SK-N-SH treated with all-trans-retinoic acid at 6 μM for 48 hours (cell line): ENCODE data around the gene PIEZO1.

Experiments used
- ATAC-seq: fragments of 200-7000 bp; cut with Tn5 transposase; 3 replicates; pipeline ENCODE4 v1.9.1; 2020; ENCODE audit warnings: mild to moderate bottlenecking, moderate library complexity
- ARNTL ChIP-seq: fragments of 450-650 bp; formaldehyde crosslinking; IDR thresholded peaks from 2 replicates; pipeline ENCODE4 v1.5.0; 2020; ENCODE audit warnings: low read depth, mild to moderate bottlenecking, moderate library complexity, borderline replicate concordance
- BACH2 ChIP-seq: fragments of 250-450 bp; sonication (Bioruptor Pico); IDR thresholded peaks from 2 replicates; pipeline ENCODE4 v1.9.0; 2021; ENCODE audit warnings: mild to moderate bottlenecking, borderline replicate concordance
- CSDC2 ChIP-seq: fragments of 250-450 bp; sonication (Bioruptor Pico); IDR thresholded peaks from 2 replicates; pipeline ENCODE4 v1.5.0; 2020; ENCODE audit warnings: mild to moderate bottlenecking, moderate library complexity
- ESRRG ChIP-seq: fragments of 250-450 bp; sonication (Bioruptor Pico); IDR thresholded peaks from 2 replicates; pipeline ENCODE4 v1.6.1; 2021; ENCODE audit warnings: mild to moderate bottlenecking
- GLIS3 ChIP-seq: fragments of 250-450 bp; sonication (Bioruptor Pico); IDR thresholded peaks from 2 replicates; pipeline ENCODE4 v1.5.0; 2020; ENCODE audit warnings: mild to moderate bottlenecking, moderate library complexity
- ISL1 ChIP-seq: fragments of 250-450 bp; sonication (Bioruptor Pico); IDR thresholded peaks from 2 replicates; pipeline ENCODE4 v2.1.2; 2022; ENCODE audit warnings: mild to moderate bottlenecking, moderate library complexity
- OSR1 ChIP-seq: fragments of 250-450 bp; sonication (Bioruptor Pico); IDR thresholded peaks from 2 replicates; pipeline ENCODE4 v1.8.0; 2022; ENCODE audit warnings: moderate library complexity, mild to moderate bottlenecking, inconsistent platforms
- PPARA ChIP-seq: fragments of 250-450 bp; sonication (Bioruptor Pico); IDR thresholded peaks from 2 replicates; pipeline ENCODE4 v1.5.0; 2020; ENCODE audit warnings: mild to moderate bottlenecking, borderline replicate concordance
- RARB ChIP-seq: fragments of 250-450 bp; sonication (Bioruptor Pico); IDR thresholded peaks from 2 replicates; pipeline ENCODE4 v1.8.0; 2021; ENCODE audit warnings: mild to moderate bottlenecking, moderate library complexity
- SNAI2 ChIP-seq: fragments of 250-450 bp; sonication (Bioruptor Pico); IDR thresholded peaks from 2 replicates; pipeline ENCODE4 v1.5.0; 2020; ENCODE audit warnings: mild to moderate bottlenecking, moderate library complexity
- TCF4 ChIP-seq: fragments of 250-450 bp; sonication (Bioruptor Pico); IDR thresholded peaks from 2 replicates; pipeline ENCODE4 v1.8.0; 2021; ENCODE audit warnings: mild to moderate bottlenecking, moderate library complexity, borderline replicate concordance
- TOX ChIP-seq: fragments of 250-450 bp; sonication (Bioruptor Pico); IDR thresholded peaks from 2 replicates; pipeline ENCODE4 v1.8.0; 2021; ENCODE audit warnings: mild to moderate bottlenecking, moderate library complexity, borderline replicate concordance
- ZC3H10 ChIP-seq: fragments of 250-450 bp; sonication (Bioruptor Pico); IDR thresholded peaks from 2 replicates; pipeline ENCODE4 v1.5.1; 2021; ENCODE audit warnings: mild to moderate bottlenecking, moderate library complexity
- ZFP3 ChIP-seq: fragments of 250-450 bp; sonication (Bioruptor Pico); IDR thresholded peaks from 2 replicates; pipeline ENCODE4 v1.5.0; 2020; ENCODE audit warnings: mild to moderate bottlenecking, moderate library complexity
- ZFP30 ChIP-seq: fragments of 450-650 bp; formaldehyde crosslinking; IDR thresholded peaks from 2 replicates; pipeline ENCODE4 v1.5.0; 2022; ENCODE audit warnings: mild to moderate bottlenecking, moderate library complexity
- ZNF565 ChIP-seq: fragments of 450-650 bp; formaldehyde crosslinking; conservative IDR thresholded peaks from 2 replicates; pipeline ENCODE4 v1.5.0; 2020; ENCODE audit warnings: low read depth, mild to moderate bottlenecking, moderate library complexity
- ZNF70 ChIP-seq: fragments of 450-650 bp; formaldehyde crosslinking; IDR thresholded peaks from 2 replicates; pipeline ENCODE4 v1.5.0; 2020; ENCODE audit warnings: mild to moderate bottlenecking, moderate library complexity
- ZNF8 ChIP-seq: fragments of 450-650 bp; formaldehyde crosslinking; IDR thresholded peaks from 2 replicates; pipeline ENCODE4 v1.5.0; 2020; ENCODE audit warnings: mild to moderate bottlenecking, moderate library complexity
- TF ChIP-seq, protein P1 (sequence below): fragments of 250-450 bp; sonication (Bioruptor Pico); IDR thresholded peaks from 2 replicates; pipeline ENCODE4 v1.8.0; 2021; ENCODE audit warnings: low read depth, mild to moderate bottlenecking, moderate library complexity, borderline replicate concordance
- TF ChIP-seq, protein P2 (sequence below): fragments of 250-450 bp; sonication (Bioruptor Pico); IDR thresholded peaks from 2 replicates; pipeline ENCODE4 v1.5.1; 2021; ENCODE audit warnings: mild to moderate bottlenecking, moderate library complexity
- TF ChIP-seq, protein P3 (sequence below): fragments of 250-450 bp; sonication (Bioruptor Pico); IDR thresholded peaks from 2 replicates; pipeline ENCODE4 v1.5.1; 2020; ENCODE audit warnings: low read depth, mild to moderate bottlenecking, moderate library complexity

The PIEZO1 gene

DNA sequence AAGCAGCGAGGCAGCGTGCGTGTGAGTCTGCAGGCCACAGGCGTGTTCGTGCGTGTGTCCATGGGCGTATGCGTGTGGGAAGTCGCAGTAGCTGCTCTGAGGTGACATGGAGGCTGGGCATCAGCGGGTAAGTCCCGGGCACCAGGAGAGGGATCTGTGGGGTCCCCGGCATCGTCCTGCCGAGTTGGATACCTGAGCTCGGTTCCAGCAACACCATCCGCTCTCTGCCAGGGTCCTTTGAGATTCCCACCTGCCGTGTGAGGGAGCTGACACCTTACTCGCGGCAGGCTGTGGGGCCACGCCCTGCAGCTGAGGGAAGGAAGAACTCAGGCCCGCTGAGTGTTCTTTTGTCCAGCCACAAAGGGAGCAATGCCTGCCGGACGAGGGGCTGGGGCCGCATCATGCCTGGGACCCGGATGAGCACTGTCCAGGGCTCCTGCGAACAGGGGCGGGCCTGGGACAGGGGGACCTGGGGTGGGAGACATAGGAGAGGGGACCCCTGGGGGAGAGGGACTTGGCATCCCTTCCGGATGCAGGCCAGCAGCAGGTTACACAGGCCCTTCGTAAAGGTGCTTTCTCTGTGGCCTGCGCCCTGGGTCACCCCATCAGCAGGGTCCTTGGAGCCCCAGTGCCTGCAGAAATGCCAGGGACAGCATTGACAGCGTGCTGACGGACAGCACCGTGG, 93.7 kb downstream of the PIEZO1 start:
- ATAC-seq, result no peak
- no peak for TF ChIP-seq TCF4 (CRISPR knock-in tag)

GRCh38 chr16:88690341-88691128, 94.5 kb downstream of the PIEZO1 start:
- no peak for ATAC-seq
- TF ChIP-seq RARB (CRISPR knock-in tag), result no peak
- TF ChIP-seq, protein P1, sequence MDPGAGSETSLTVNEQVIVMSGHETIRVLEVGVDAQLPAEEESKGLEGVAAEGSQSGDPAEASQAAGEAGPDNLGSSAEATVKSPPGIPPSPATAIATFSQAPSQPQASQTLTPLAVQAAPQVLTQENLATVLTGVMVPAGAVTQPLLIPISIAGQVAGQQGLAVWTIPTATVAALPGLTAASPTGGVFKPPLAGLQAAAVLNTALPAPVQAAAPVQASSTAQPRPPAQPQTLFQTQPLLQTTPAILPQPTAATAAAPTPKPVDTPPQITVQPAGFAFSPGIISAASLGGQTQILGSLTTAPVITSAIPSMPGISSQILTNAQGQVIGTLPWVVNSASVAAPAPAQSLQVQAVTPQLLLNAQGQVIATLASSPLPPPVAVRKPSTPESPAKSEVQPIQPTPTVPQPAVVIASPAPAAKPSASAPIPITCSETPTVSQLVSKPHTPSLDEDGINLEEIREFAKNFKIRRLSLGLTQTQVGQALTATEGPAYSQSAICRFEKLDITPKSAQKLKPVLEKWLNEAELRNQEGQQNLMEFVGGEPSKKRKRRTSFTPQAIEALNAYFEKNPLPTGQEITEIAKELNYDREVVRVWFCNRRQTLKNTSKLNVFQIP (CRISPR knock-in tag), result no peak
- TF ChIP-seq ZFP30, result no peak
- TF ChIP-seq ZNF8 (CRISPR knock-in tag), result no peak
- TF ChIP-seq ISL1 (CRISPR knock-in tag), result no peak
- TF ChIP-seq OSR1 (CRISPR knock-in tag), result no peak
- no peak for TF ChIP-seq ZC3H10 (CRISPR knock-in tag)
- TF ChIP-seq, all 23 proteins: peak for 0

DNA sequence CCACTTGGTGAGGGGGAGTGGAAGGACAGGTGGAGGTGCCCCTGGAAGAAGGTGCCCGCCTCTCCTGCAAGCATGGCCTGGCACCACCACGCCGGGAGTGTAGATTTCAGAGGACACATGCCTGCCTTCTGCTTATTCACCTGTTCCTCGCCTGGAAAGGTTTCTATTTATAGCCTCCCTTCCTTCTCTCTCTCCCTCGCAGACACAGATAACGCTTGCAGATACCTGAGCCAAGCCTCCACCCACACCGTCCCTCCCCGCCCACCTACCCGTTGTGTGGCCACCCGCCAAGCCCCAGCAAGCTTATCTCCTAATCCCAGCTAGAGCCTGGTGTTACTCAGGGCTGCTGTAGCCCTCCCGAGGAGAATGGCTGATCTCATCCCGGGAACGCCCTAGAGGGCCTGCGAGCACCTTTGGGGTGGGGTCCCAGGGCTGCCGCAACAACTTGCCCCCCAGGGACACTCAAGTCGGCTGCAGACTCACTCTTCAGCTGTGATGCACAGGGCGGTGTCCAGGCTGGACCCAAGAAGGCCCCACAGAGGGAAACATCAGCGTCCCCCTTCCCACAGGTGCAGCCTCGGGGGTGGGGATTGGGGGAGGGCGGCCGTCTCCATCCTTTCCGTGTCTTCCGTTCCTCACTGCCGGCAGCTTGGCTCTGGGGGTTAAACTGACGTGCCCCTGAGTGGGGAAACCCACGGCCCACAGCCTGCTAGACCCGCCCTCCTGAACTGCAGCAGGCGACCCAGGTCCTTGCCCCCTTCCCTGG, 96.8 kb downstream of the PIEZO1 start:
- no peak for ATAC-seq
- TF ChIP-seq ZNF70 (CRISPR knock-in tag), result no peak
- no peak for TF ChIP-seq TCF4 (CRISPR knock-in tag)
- TF ChIP-seq CSDC2 (CRISPR knock-in tag), result no peak
- no peak for TF ChIP-seq ZFP30
- no peak for TF ChIP-seq ARNTL (CRISPR knock-in tag)
- TF ChIP-seq ZC3H10 (CRISPR knock-in tag), result no peak
- TF ChIP-seq SNAI2 (CRISPR knock-in tag), result no peak
- TF ChIP-seq ESRRG (CRISPR knock-in tag), result no peak
- no peak for TF ChIP-seq PPARA (CRISPR knock-in tag)
- TF ChIP-seq, protein P2, sequence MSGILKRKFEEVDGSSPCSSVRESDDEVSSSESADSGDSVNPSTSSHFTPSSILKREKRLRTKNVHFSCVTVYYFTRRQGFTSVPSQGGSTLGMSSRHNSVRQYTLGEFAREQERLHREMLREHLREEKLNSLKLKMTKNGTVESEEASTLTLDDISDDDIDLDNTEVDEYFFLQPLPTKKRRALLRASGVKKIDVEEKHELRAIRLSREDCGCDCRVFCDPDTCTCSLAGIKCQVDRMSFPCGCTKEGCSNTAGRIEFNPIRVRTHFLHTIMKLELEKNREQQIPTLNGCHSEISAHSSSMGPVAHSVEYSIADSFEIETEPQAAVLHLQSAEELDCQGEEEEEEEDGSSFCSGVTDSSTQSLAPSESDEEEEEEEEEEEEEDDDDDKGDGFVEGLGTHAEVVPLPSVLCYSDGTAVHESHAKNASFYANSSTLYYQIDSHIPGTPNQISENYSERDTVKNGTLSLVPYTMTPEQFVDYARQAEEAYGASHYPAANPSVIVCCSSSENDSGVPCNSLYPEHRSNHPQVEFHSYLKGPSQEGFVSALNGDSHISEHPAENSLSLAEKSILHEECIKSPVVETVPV (CRISPR knock-in tag), result no peak
- TF ChIP-seq, protein P1 (CRISPR knock-in tag), result no peak
- TF ChIP-seq BACH2 (CRISPR knock-in tag), result no peak
- no peak for TF ChIP-seq GLIS3
- TF ChIP-seq, protein P3, sequence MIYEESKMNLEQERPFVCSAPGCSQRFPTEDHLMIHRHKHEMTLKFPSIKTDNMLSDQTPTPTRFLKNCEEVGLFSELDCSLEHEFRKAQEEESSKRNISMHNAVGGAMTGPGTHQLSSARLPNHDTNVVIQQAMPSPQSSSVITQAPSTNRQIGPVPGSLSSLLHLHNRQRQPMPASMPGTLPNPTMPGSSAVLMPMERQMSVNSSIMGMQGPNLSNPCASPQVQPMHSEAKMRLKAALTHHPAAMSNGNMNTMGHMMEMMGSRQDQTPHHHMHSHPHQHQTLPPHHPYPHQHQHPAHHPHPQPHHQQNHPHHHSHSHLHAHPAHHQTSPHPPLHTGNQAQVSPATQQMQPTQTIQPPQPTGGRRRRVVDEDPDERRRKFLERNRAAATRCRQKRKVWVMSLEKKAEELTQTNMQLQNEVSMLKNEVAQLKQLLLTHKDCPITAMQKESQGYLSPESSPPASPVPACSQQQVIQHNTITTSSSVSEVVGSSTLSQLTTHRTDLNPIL (CRISPR knock-in tag), result no peak
- TF ChIP-seq RARB (CRISPR knock-in tag), result no peak
- TF ChIP-seq ZFP3, result no peak
- no peak for TF ChIP-seq OSR1 (CRISPR knock-in tag)
- no peak for TF ChIP-seq ISL1 (CRISPR knock-in tag)
- no peak for TF ChIP-seq TOX (CRISPR knock-in tag)
- no peak for TF ChIP-seq ZNF565

DNA sequence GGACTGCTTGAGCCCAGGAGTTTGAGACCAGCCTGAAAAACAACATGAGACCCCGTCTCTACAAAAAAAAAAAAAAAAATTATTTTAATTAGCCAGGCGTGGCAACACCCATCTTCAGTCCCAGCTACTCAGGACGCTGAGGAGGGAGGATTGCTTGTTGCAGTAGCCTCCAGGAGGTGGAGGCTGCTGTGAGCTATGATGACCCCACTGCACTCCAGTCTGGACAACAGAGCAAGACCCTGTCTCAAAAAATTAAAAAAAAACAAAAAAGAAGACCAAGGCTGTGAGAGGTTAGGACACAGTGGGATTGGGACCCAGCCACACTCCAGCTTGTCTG, 97.4 kb downstream of the PIEZO1 start:
- no peak for ATAC-seq
- no peak for TF ChIP-seq ZNF70 (CRISPR knock-in tag)
- TF ChIP-seq OSR1 (CRISPR knock-in tag), result no peak
- TF ChIP-seq PPARA (CRISPR knock-in tag), result no peak
- TF ChIP-seq ISL1 (CRISPR knock-in tag), result no peak
- no peak for TF ChIP-seq ZFP30
- no peak for TF ChIP-seq ARNTL (CRISPR knock-in tag)
